ENCODE data around the gene SPATA3.

DNA sequence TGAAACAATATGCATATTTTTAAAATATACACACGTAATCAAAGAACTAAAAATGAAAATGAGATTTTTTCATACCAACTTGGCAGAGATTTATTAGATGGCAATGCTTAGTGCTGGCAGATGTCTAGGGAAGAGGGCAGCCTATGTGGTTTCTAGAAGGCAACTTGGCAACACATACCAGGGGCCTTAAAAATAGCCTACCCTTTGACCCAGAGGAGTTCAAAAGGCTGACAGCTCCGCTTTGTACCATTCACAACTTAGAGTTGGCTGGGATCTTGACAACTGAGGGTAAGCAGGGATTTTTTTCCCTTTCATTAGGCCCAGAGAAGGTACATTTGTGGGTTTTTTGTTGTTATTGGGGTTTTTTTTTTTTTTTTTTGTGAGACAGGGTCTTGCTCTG lies 44.5 kb upstream of the SPATA3 start:
- TF ChIP-seq, protein P1, sequence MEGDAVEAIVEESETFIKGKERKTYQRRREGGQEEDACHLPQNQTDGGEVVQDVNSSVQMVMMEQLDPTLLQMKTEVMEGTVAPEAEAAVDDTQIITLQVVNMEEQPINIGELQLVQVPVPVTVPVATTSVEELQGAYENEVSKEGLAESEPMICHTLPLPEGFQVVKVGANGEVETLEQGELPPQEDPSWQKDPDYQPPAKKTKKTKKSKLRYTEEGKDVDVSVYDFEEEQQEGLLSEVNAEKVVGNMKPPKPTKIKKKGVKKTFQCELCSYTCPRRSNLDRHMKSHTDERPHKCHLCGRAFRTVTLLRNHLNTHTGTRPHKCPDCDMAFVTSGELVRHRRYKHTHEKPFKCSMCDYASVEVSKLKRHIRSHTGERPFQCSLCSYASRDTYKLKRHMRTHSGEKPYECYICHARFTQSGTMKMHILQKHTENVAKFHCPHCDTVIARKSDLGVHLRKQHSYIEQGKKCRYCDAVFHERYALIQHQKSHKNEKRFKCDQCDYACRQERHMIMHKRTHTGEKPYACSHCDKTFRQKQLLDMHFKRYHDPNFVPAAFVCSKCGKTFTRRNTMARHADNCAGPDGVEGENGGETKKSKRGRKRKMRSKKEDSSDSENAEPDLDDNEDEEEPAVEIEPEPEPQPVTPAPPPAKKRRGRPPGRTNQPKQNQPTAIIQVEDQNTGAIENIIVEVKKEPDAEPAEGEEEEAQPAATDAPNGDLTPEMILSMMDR (IDR thresholded peaks at IDR 0.05): no peak
- TF ChIP-seq POLR2A (IDR thresholded peaks at IDR 0.05) (no peak), EP300 (IDR thresholded peaks at IDR 0.05) (no peak)

All from tibial nerve (tissue), 4 donors.